Chondrocyte (in vitro differentiated cells): Measurements from ENCODE around the gene LHFPL4. TPM values are rescaled to one million over a fixed set of nuclear protein-coding genes. Genes with fewer than 3 reads are reported as not detected.
"Not testable (repeated sequence)": the region's sequence is repeated elsewhere in the genome, so short reads cannot be mapped to it uniquely, and the experiment has no call there.

Experiments
- DNase-seq: peaks from one replicate; pipeline ENCODE4 v3.0.0; 2021; ENCODE audit warnings: mixed read lengths, low spot score
- H3K27ac Mint-ChIP-seq: one replicate; pipeline ENCODE4 v1.8.0; 2021; ENCODE audit warnings: mild to moderate bottlenecking, moderate library complexity, mixed read lengths; ENCODE audit not compliant: unreplicated experiment
- H3K27me3 Mint-ChIP-seq: 2 replicates; pipeline ENCODE4 v1.8.0; 2021; ENCODE audit warnings: low read depth, mixed read lengths
- H3K36me3 Mint-ChIP-seq: 2 replicates; pipeline ENCODE4 v1.8.0; 2021; ENCODE audit warnings: low read depth, mixed read lengths
- H3K4me1 Mint-ChIP-seq: 2 replicates; pipeline ENCODE4 v1.8.0; 2021; ENCODE audit warnings: low read depth, mild to moderate bottlenecking, mixed read lengths
- H3K4me3 Mint-ChIP-seq: one replicate; pipeline ENCODE4 v1.8.0; 2021; ENCODE audit warnings: mild to moderate bottlenecking, moderate library complexity, mixed read lengths; ENCODE audit not compliant: unreplicated experiment
- H3K9me3 Mint-ChIP-seq: 2 replicates; pipeline ENCODE4 v1.8.0; 2021; ENCODE audit warnings: low read depth, mixed read lengths
- CTCF ChIP-seq: fragments of 200-600 bp; sonication (generic); IDR thresholded peaks from 2 replicates; pipeline ENCODE4 v1.5.0; 2021; ENCODE audit warnings: antibody characterized with exemption, mild to moderate bottlenecking, moderate library complexity
- total RNA-seq: library from RNA; stranded (reverse); gene quantifications from 3 replicates; pipeline ENCODE4 v1.2.1, GENCODE V29; 2021

Gene LHFPL4
- total RNA-seq, 1 donor from 2014 or later = not detected

- Mint-ChIP-seq H3K9me3 (no peaks in the 10 kb centered on the region), H3K36me3 (no peaks in the 10 kb centered on the region), H3K27ac (no peak overlapping the region), H3K4me1 (no peaks in the 10 kb centered on the region), H3K27me3 (peaks cover 2% of the 10 kb centered on the region), H3K4me3 (no peak overlapping the region)
- DNase-seq = no peak
- TF ChIP-seq CTCF = no peak
Measured at GRCh38 chr3:9595877-9596276, 42.3 kb upstream of the LHFPL4 start.

GRCh38 chr3:9591781-9592180 is 38.2 kb upstream of the LHFPL4 start:
- not testable (repeated sequence) for H3K4me1 Mint-ChIP-seq, H3K9me3 Mint-ChIP-seq, DNase-seq, H3K27me3 Mint-ChIP-seq, H3K4me3 Mint-ChIP-seq, H3K36me3 Mint-ChIP-seq, H3K27ac Mint-ChIP-seq

- Mint-ChIP-seq H3K27me3 (peaks cover 13% of the 10 kb centered on the region), H3K4me1 (no peaks in the 10 kb centered on the region), H3K27ac (no peak overlapping the region), H3K4me3 (no peak overlapping the region), H3K9me3 (no peaks in the 10 kb centered on the region), H3K36me3 (no peaks in the 10 kb centered on the region)
- no peak for DNase-seq
- TF ChIP-seq CTCF = no peak
Measured at GRCh38 chr3:9590282-9590791, 36.7 kb upstream of the LHFPL4 start.

- Mint-ChIP-seq H3K27ac (no peak overlapping the region), H3K36me3 (peaks cover 3% of the 10 kb centered on the region), H3K9me3 (peaks cover 9% of the 10 kb centered on the region), H3K4me3 (no peak overlapping the region), H3K4me1 (no peaks in the 10 kb centered on the region), H3K27me3 (peaks cover 10% of the 10 kb centered on the region)
- no peak for TF ChIP-seq CTCF
- no peak for DNase-seq
Measured at GRCh38 chr3:9583792-9584191, 30.2 kb upstream of the LHFPL4 start.

- Mint-ChIP-seq H3K4me3 (no peak overlapping the region), H3K4me1 (no peaks in the 10 kb centered on the region), H3K27me3 (peaks cover 10% of the 10 kb centered on the region), H3K9me3 (peaks cover 9% of the 10 kb centered on the region), H3K36me3 (peaks cover 3% of the 10 kb centered on the region), H3K27ac (no peak overlapping the region)
- no peak for TF ChIP-seq CTCF
- DNase-seq = no peak
Measured at GRCh38 chr3:9583371-9583770, 29.7 kb upstream of the LHFPL4 start.

- no peak for DNase-seq
- TF ChIP-seq CTCF = no peak
- Mint-ChIP-seq H3K27ac (no peak overlapping the region), H3K27me3 (peaks cover 10% of the 10 kb centered on the region), H3K4me3 (no peak overlapping the region), H3K4me1 (no peaks in the 10 kb centered on the region), H3K36me3 (peaks cover 3% of the 10 kb centered on the region), H3K9me3 (peaks cover 9% of the 10 kb centered on the region)
Measured at GRCh38 chr3:9582332-9582731, 28.7 kb upstream of the LHFPL4 start.
